Measurements from ENCODE around the gene NDUFS6.

DNA sequence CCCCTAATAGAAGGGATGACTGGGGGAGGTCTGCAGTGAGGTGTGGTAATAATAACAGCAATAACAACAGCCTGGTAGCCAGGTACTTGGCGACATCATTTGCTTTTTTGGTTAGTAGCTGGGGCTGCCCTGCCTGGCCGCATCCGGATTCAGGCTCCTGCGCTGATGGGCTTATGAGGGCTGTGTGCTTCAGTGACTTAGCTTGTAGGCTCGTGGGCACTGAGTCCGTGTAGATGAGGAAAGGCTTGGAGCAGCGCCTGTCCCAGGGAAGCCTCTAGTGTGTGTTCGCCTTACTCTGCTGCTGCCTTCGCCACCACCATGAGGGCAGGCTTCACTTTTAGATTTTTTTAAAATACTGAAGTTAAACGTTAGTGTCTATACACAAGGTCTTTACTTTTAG lies 4.5 kb downstream of the NDUFS6 start:
- TF ChIP-seq, protein P1, sequence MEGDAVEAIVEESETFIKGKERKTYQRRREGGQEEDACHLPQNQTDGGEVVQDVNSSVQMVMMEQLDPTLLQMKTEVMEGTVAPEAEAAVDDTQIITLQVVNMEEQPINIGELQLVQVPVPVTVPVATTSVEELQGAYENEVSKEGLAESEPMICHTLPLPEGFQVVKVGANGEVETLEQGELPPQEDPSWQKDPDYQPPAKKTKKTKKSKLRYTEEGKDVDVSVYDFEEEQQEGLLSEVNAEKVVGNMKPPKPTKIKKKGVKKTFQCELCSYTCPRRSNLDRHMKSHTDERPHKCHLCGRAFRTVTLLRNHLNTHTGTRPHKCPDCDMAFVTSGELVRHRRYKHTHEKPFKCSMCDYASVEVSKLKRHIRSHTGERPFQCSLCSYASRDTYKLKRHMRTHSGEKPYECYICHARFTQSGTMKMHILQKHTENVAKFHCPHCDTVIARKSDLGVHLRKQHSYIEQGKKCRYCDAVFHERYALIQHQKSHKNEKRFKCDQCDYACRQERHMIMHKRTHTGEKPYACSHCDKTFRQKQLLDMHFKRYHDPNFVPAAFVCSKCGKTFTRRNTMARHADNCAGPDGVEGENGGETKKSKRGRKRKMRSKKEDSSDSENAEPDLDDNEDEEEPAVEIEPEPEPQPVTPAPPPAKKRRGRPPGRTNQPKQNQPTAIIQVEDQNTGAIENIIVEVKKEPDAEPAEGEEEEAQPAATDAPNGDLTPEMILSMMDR (IDR thresholded peaks at IDR 0.05 in 8 of 11, conservative IDR thresholded peaks at IDR 0.05 in 3 of 11): no peak
- TF ChIP-seq POLR2A (IDR thresholded peaks at IDR 0.05): no peak
